ENCODE measurements around the gene NCLN.

NCLN gene

GRCh38 chr19:3253270-3253669, 67.5 kb downstream of the NCLN start:
- Mint-ChIP-seq H3K27ac (no peak overlapping the region), H3K4me1 (no peaks in the 10 kb centered on the region), H3K27me3 (peaks cover 28% of the 10 kb centered on the region), H3K4me3 (no peak overlapping the region), H3K36me3 (ENCODE audit: low read depth) (no peaks in the 10 kb centered on the region), H3K9me3 (peaks cover 22% of the 10 kb centered on the region)
- ATAC-seq (no peak), DNase-seq (no peak)

DNA sequence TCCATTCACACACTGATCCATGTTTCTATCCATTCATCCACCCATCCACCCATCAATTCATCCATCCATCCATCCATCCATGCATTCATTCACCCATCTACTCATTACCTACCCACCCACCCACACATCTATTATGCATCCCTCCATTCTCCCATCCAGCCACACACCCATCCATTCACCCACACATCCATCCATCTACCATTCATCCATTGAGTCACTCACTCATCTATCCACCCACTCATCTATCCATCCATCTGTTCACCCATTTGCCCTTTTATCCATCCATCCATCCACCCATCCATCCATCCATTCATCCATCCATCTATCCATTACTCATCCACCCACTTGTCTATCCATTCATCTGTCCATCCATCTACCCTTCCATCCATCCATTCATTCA, 68.8 kb downstream of the NCLN start:
- ATAC-seq (no peak), DNase-seq (no peak)
- H3K27ac Mint-ChIP-seq: no peak overlapping the region
- H3K27me3 Mint-ChIP-seq: peaks cover 30% of the 10 kb centered on the region
- H3K9me3 Mint-ChIP-seq: peaks cover 22% of the 10 kb centered on the region
- no peaks in the 10 kb centered on the region for H3K36me3 Mint-ChIP-seq (ENCODE audit: low read depth)
- H3K4me3 Mint-ChIP-seq: no peak overlapping the region
- no peaks in the 10 kb centered on the region for H3K4me1 Mint-ChIP-seq

DNA sequence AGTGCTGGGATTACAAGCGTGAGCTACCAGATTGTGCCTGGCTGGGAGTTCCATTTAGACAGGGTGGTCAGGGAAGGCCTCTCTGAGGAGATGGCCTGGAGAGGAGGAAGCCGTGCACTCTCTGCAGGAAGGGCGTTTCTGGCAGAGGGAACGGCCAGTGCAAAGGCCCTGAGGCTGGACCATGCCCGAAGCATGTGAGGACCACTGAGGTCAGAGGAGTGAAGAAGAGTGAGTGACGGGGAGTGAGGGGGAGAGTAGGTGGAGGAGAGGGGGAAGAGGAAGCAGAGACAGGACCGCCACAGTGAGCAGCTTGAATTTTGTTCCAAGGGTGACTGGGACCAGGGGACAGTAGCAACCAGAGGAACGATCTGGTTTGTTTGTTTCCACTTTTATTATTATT, 71.3 kb downstream of the NCLN start:
- Mint-ChIP-seq H3K4me3 (no peak overlapping the region), H3K27ac (no peak overlapping the region), H3K36me3 (ENCODE audit: low read depth) (no peaks in the 10 kb centered on the region), H3K9me3 (peaks cover 19% of the 10 kb centered on the region), H3K4me1 (no peaks in the 10 kb centered on the region), H3K27me3 (peaks cover 17% of the 10 kb centered on the region)
- ATAC-seq (no peak), DNase-seq (no peak)
